ENCODE data around the gene BIRC6.

Gene BIRC6

GRCh38 chr2:32663864-32664263 is 307.0 kb downstream of the BIRC6 start:
- TF ChIP-seq, protein P1, sequence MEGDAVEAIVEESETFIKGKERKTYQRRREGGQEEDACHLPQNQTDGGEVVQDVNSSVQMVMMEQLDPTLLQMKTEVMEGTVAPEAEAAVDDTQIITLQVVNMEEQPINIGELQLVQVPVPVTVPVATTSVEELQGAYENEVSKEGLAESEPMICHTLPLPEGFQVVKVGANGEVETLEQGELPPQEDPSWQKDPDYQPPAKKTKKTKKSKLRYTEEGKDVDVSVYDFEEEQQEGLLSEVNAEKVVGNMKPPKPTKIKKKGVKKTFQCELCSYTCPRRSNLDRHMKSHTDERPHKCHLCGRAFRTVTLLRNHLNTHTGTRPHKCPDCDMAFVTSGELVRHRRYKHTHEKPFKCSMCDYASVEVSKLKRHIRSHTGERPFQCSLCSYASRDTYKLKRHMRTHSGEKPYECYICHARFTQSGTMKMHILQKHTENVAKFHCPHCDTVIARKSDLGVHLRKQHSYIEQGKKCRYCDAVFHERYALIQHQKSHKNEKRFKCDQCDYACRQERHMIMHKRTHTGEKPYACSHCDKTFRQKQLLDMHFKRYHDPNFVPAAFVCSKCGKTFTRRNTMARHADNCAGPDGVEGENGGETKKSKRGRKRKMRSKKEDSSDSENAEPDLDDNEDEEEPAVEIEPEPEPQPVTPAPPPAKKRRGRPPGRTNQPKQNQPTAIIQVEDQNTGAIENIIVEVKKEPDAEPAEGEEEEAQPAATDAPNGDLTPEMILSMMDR (IDR thresholded peaks at IDR 0.05; ENCODE audit: low read depth, low read length): no peak
- in situ Hi-C loops (cut with HindIII; ENCODE audit: low sequenced_read_pairs): no loop called here
- H3K4me3 ChIP-seq (ENCODE audit: low read depth, low read length): no peak overlapping the region
- DNase-seq (ENCODE audit: low read depth, low spot score): no peak

- H3K4me3 ChIP-seq (ENCODE audit: low read depth, low read length): no peak overlapping the region
- in situ Hi-C loops (cut with HindIII; ENCODE audit: low sequenced_read_pairs): no loop called here
- TF ChIP-seq, protein P1 (IDR thresholded peaks at IDR 0.05; ENCODE audit: low read depth, low read length): no peak
- no peak for DNase-seq (ENCODE audit: low read depth, low spot score)
Measured at GRCh38 chr2:32666704-32667103, 309.9 kb downstream of the BIRC6 start.

- no peak for DNase-seq (ENCODE audit: low read depth, low spot score)
- TF ChIP-seq, protein P1 (IDR thresholded peaks at IDR 0.05; ENCODE audit: low read depth, low read length): no peak
- H3K4me3 ChIP-seq (ENCODE audit: low read depth, low read length): no peak overlapping the region
- in situ Hi-C loops (cut with HindIII; ENCODE audit: low sequenced_read_pairs): no loop called here
Measured at GRCh38 chr2:32668254-32668653, 311.4 kb downstream of the BIRC6 start.

Data from astrocyte of the spinal cord (primary cell).